Activated CD4-positive, alpha-beta T cell treated with anti-CD3 and anti-CD28 coated beads for 36 hours (primary cell): ENCODE measurements around the gene RALA. TPM values are rescaled to one million over a fixed set of nuclear protein-coding genes. Genes with fewer than 3 reads are reported as not detected.
"Not testable (repeated sequence)": the region's sequence is repeated elsewhere in the genome, so short reads cannot be mapped to it uniquely, and the experiment has no call there.

ENCODE experiments used
- ATAC-seq: fragments of 200-7000 bp; cut with Tn5 transposase; one replicate; pipeline ENCODE4 v1.10.0; 2021; ENCODE audit warnings: mild to moderate bottlenecking, moderate library complexity
- CTCF ChIA-PET: fragments of 350-600 bp; sonication (Branson Sonifier 250); formaldehyde crosslinking; loops from one replicate; lab custom pipeline; 2021; ENCODE audit warnings: antibody characterized with exemption; lab: Charles Lee
- POLR2A ChIA-PET: fragments of 350-600 bp; sonication (Branson Sonifier 250); formaldehyde crosslinking; loops from one replicate; lab custom pipeline; 2021; ENCODE audit warnings: antibody characterized with exemption, inconsistent platforms; lab: Charles Lee
- DNase-seq: peaks from one replicate; pipeline ENCODE4 v3.0.0-alpha.2; 2020
- H3K27ac Mint-ChIP-seq: one replicate; pipeline ENCODE4 v1.8.0; 2021; ENCODE audit warnings: mixed read lengths
- H3K27me3 Mint-ChIP-seq: one replicate; pipeline ENCODE4 v1.8.0; 2021; ENCODE audit warnings: mixed read lengths
- H3K36me3 Mint-ChIP-seq: one replicate; pipeline ENCODE4 v1.8.0; 2021; ENCODE audit warnings: low read depth, mixed read lengths
- H3K4me1 Mint-ChIP-seq: one replicate; pipeline ENCODE4 v1.8.0; 2021; ENCODE audit warnings: mixed read lengths
- H3K4me3 Mint-ChIP-seq: one replicate; pipeline ENCODE4 v1.8.0; 2021; ENCODE audit warnings: mild to moderate bottlenecking, moderate library complexity, mixed read lengths
- H3K9me3 Mint-ChIP-seq: one replicate; pipeline ENCODE4 v1.8.0; 2021; ENCODE audit warnings: low read depth, mixed read lengths
- intact Hi-C, 2 experiments: fragments of 100-400 bp; cut with DNase I in 1 of 2; cut with micrococcal nuclease in 1 of 2; formaldehyde crosslinking; loops; one replicate each; pipeline versions ENCODE4 v1.14.2 to v1.15.1; 2022 to 2024; cut with DNase I, micrococcal nuclease
- total RNA-seq, 2 experiments: library from RNA; stranded (reverse); gene quantifications; one replicate each; pipeline ENCODE4 v1.2.3, GENCODE V29; 2021

Gene RALA
- total RNA-seq, 2 experiments from 2014 or later: 30.7 to 33.7 TPM

- Mint-ChIP-seq H3K4me3 (no peak overlapping the region), H3K36me3 (peaks cover 17% of the 10 kb centered on the region), H3K9me3 (no peaks in the 10 kb centered on the region), H3K4me1 (peaks cover 52% of the 10 kb centered on the region), H3K27me3 (no peaks in the 10 kb centered on the region), H3K27ac (no peak overlapping the region)
- DNase-seq (no peak), ATAC-seq (no peak)
- intact Hi-C loops: no loop called here
- ChIA-PET POLR2A (no interaction called here), CTCF (no interaction called here)
Observed at GRCh38 chr7:39683216-39683845, 60.0 kb downstream of the RALA start.

- POLR2A ChIA-PET: no interaction called here
Observed at GRCh38 chr7:39686261-39686924, 63.0 kb downstream of the RALA start.

GRCh38 chr7:39688611-39689480 lies 65.5 kb downstream of the RALA start:
- Mint-ChIP-seq H3K27me3 (no peaks in the 10 kb centered on the region), H3K4me3 (no peak overlapping the region), H3K36me3 (peaks cover 39% of the 10 kb centered on the region), H3K27ac (peak overlapping the region; percentile 15), H3K9me3 (no peaks in the 10 kb centered on the region), H3K4me1 (peaks cover 45% of the 10 kb centered on the region)
- intact Hi-C loops: loop anchor here in 1 of 2 experiments (5.0 kb wide), 1 partner anchor 57 kb away; no protein-coding TSS in a partner anchor
- ChIA-PET CTCF (interaction anchor here (0.7 to 1.5 kb wide), 3 partner anchors 26 to 443 kb away, joined by 3 to 9 read pairs (median 3); no protein-coding TSS in a partner anchor), POLR2A (interaction anchor here (0.6 kb wide), 3 partner anchors 37 to 66 kb away, joined by 3 to 7 read pairs (median 3); partner anchors contain the start of gene RALA)
- no peak for DNase-seq
- peak; percentile 40 for ATAC-seq

More at GRCh38 chr7:39686261-39686924, 63.0 kb downstream of the RALA start:
- H3K27me3 Mint-ChIP-seq: no peaks in the 10 kb centered on the region
- intact Hi-C loops: loop anchor here (1.0 to 5.0 kb wide), 4 partner anchors 46 to 98 kb away; no protein-coding TSS in a partner anchor
- no peak overlapping the region for H3K4me3 Mint-ChIP-seq
- no peaks in the 10 kb centered on the region for H3K9me3 Mint-ChIP-seq
- DNase-seq: peak; percentile 23
- H3K4me1 Mint-ChIP-seq: peaks cover 55% of the 10 kb centered on the region
- CTCF ChIA-PET: interaction anchor here (0.6 to 1.9 kb wide), 11 partner anchors 15 to 106 kb away, joined by 3 to 7 read pairs (median 3); no protein-coding TSS in a partner anchor
- H3K36me3 Mint-ChIP-seq: peaks cover 22% of the 10 kb centered on the region
- H3K27ac Mint-ChIP-seq: peak overlapping the region; percentile 47
- peak; percentile 83 for ATAC-seq

- H3K36me3 Mint-ChIP-seq: peaks cover 40% of the 10 kb centered on the region
Observed at GRCh38 chr7:39691821-39692220, 68.4 kb downstream of the RALA start.

GRCh38 chr7:39693086-39693485 lies 69.7 kb downstream of the RALA start:
- H3K9me3 Mint-ChIP-seq, CTCF ChIA-PET, H3K27ac Mint-ChIP-seq, intact Hi-C loops, ATAC-seq, H3K4me3 Mint-ChIP-seq, H3K27me3 Mint-ChIP-seq, DNase-seq, POLR2A ChIA-PET: not testable (repeated sequence)
- H3K4me1 Mint-ChIP-seq: peaks cover 19% of the 10 kb centered on the region
- H3K36me3 Mint-ChIP-seq: peaks cover 42% of the 10 kb centered on the region

More at GRCh38 chr7:39691821-39692220, 68.4 kb downstream of the RALA start:
- Mint-ChIP-seq H3K27ac (peak overlapping the region; percentile 4), H3K4me3 (no peak overlapping the region), H3K27me3 (no peaks in the 10 kb centered on the region), H3K9me3 (no peaks in the 10 kb centered on the region), H3K4me1 (peaks cover 26% of the 10 kb centered on the region)
- ChIA-PET CTCF (no interaction called here), POLR2A (no interaction called here)
- intact Hi-C loops: no loop called here
- no peak for DNase-seq
- no peak for ATAC-seq

- POLR2A ChIA-PET: no interaction called here
- Mint-ChIP-seq H3K9me3 (no peaks in the 10 kb centered on the region), H3K27me3 (no peaks in the 10 kb centered on the region), H3K27ac (no peak overlapping the region), H3K4me3 (no peak overlapping the region), H3K36me3 (peaks cover 44% of the 10 kb centered on the region), H3K4me1 (peaks cover 15% of the 10 kb centered on the region)
- CTCF ChIA-PET: no interaction called here
- DNase-seq: no peak
- ATAC-seq: peak; percentile 51
- intact Hi-C loops: loop anchor here in 1 of 2 experiments (2.0 kb wide), 1 partner anchor 71 kb away; the partner anchor contains the start of gene RALA
Observed at GRCh38 chr7:39693812-39694211, 70.4 kb downstream of the RALA start.

- Mint-ChIP-seq H3K4me3 (no peak overlapping the region), H3K36me3 (peaks cover 43% of the 10 kb centered on the region), H3K27me3 (no peaks in the 10 kb centered on the region), H3K4me1 (peaks cover 10% of the 10 kb centered on the region), H3K27ac (no peak overlapping the region), H3K9me3 (no peaks in the 10 kb centered on the region)
- ChIA-PET CTCF (interaction anchor here (0.9 kb wide), 1 partner anchor 115 kb away, joined by 3 read pairs; no protein-coding TSS in a partner anchor), POLR2A (no interaction called here)
- intact Hi-C loops: loop anchor here in 1 of 2 experiments (2.0 to 5.0 kb wide), 2 partner anchors 36 to 73 kb away; partner anchors contain the start of gene RALA
- DNase-seq (no peak), ATAC-seq (no peak)
Observed at GRCh38 chr7:39695852-39696586, 72.6 kb downstream of the RALA start.

GRCh38 chr7:39696631-39697030 lies 73.3 kb downstream of the RALA start:
- POLR2A ChIA-PET: interaction anchor here (0.6 kb wide), 1 partner anchor 73 kb away, joined by 3 read pairs; the partner anchor contains the start of gene RALA
- DNase-seq (no peak), ATAC-seq (no peak)
- peaks cover 40% of the 10 kb centered on the region for H3K36me3 Mint-ChIP-seq
- CTCF ChIA-PET: interaction anchor here (0.5 to 0.9 kb wide), 2 partner anchors 116 to 927 kb away, joined by 3 read pairs; no protein-coding TSS in a partner anchor
- H3K4me3 Mint-ChIP-seq: no peak overlapping the region
- no peaks in the 10 kb centered on the region for H3K27me3 Mint-ChIP-seq
- H3K9me3 Mint-ChIP-seq: no peaks in the 10 kb centered on the region
- intact Hi-C loops: loop anchor here in 1 of 2 experiments (5.0 kb wide), 1 partner anchor 36 kb away; no protein-coding TSS in a partner anchor
- H3K27ac Mint-ChIP-seq: no peak overlapping the region
- peaks cover 5% of the 10 kb centered on the region for H3K4me1 Mint-ChIP-seq

GRCh38 chr7:39697483-39697882 lies 74.1 kb downstream of the RALA start:
- Mint-ChIP-seq H3K36me3 (peaks cover 34% of the 10 kb centered on the region), H3K4me1 (peaks cover 2% of the 10 kb centered on the region), H3K27ac (no peak overlapping the region), H3K27me3 (no peaks in the 10 kb centered on the region), H3K9me3 (no peaks in the 10 kb centered on the region), H3K4me3 (no peak overlapping the region)
- DNase-seq: no peak
- ChIA-PET CTCF (no interaction called here), POLR2A (interaction anchor here (0.6 kb wide), 1 partner anchor 74 kb away, joined by 3 read pairs; the partner anchor contains the start of gene RALA)
- ATAC-seq: no peak
- intact Hi-C loops: loop anchor here in 1 of 2 experiments (5.0 kb wide), 1 partner anchor 35 kb away; no protein-coding TSS in a partner anchor

- Mint-ChIP-seq H3K36me3 (peaks cover 27% of the 10 kb centered on the region), H3K4me1 (peaks cover 6% of the 10 kb centered on the region), H3K27ac (no peak overlapping the region), H3K27me3 (no peaks in the 10 kb centered on the region), H3K4me3 (no peak overlapping the region), H3K9me3 (no peaks in the 10 kb centered on the region)
- no peak for ATAC-seq
- intact Hi-C loops: no loop called here
- DNase-seq: no peak
- POLR2A ChIA-PET: no interaction called here
- CTCF ChIA-PET: interaction anchor here (2.5 kb wide), 1 partner anchor 120 kb away, joined by 8 read pairs; no protein-coding TSS in a partner anchor
Observed at GRCh38 chr7:39700165-39700564, 76.8 kb downstream of the RALA start.
